ENCODE results near the gene PPP4R1.

GRCh38 chr18:9627642-9628041 lies 13.3 kb upstream of the PPP4R1 start:
- TF ChIP-seq RFX5 (IDR thresholded peaks at IDR 0.05; ENCODE audit: low read depth, low read length) = no peak
- TF ChIP-seq, protein P1, sequence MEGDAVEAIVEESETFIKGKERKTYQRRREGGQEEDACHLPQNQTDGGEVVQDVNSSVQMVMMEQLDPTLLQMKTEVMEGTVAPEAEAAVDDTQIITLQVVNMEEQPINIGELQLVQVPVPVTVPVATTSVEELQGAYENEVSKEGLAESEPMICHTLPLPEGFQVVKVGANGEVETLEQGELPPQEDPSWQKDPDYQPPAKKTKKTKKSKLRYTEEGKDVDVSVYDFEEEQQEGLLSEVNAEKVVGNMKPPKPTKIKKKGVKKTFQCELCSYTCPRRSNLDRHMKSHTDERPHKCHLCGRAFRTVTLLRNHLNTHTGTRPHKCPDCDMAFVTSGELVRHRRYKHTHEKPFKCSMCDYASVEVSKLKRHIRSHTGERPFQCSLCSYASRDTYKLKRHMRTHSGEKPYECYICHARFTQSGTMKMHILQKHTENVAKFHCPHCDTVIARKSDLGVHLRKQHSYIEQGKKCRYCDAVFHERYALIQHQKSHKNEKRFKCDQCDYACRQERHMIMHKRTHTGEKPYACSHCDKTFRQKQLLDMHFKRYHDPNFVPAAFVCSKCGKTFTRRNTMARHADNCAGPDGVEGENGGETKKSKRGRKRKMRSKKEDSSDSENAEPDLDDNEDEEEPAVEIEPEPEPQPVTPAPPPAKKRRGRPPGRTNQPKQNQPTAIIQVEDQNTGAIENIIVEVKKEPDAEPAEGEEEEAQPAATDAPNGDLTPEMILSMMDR (conservative IDR thresholded peaks at IDR 0.05; ENCODE audit: low read depth, low read length) = no peak
- TF ChIP-seq MAFK (IDR thresholded peaks at IDR 0.05; ENCODE audit: low read depth, low read length) = no peak
- no peak for TF ChIP-seq RAD21 (IDR thresholded peaks at IDR 0.05; ENCODE audit: low read length)
- TF ChIP-seq POLR2A (IDR thresholded peaks at IDR 0.05; ENCODE audit: low read depth, low read length) = no peak
- peak; percentile 82 for TF ChIP-seq CEBPB (IDR thresholded peaks at IDR 0.05; ENCODE audit: low read depth, low read length)
